ENCODE data around the gene EID2.

DNA sequence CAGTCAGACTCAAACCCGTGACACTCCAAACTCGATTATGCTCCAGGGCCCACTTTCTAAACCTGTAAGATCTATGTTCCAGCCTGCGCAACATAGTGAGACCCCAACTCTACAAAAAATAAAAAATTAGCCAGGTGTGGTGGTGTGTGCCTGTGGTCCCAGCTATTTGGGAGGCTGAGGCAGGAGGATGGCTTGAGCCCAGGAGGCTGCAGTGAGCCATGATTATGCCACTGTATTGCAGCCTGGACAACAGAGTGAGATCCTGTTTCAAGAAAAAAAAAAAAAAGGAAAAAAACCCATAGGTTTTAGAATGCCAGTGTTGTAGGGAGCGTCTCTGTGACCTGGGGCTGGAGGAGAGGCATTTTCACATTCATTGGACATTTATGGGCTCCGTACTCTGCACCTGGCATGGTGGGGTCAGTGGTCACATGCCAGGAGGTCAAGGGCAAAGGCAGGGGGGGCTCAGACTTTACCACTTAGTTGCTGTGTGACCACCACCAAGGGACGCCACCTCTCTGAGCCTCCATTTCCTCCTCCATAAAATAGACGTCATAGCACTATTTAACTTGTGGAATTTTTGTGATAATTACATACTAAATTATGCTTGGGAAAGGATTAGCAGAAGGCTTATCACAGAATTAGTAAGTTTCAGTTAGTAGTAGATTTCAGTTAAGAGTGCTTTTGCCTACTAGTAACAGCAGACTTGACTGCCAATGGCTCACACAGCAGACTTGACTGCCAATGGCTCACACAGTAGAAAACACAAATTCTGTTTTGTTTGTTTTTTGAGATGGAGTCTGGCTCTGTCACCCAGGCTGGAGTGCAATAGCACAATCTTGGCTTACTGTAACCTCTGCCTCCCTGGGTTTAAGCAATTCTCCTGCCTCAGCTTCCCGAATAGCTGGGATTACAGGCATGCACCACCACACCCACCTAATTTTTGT, 19.1 kb downstream of the EID2 start:
- TF ChIP-seq EZH2 (IDR thresholded peaks at IDR 0.05; ENCODE audit: borderline replicate concordance, low read length) (no peak), CTCF (conservative IDR thresholded peaks at IDR 0.05 in 1 of 2, IDR thresholded peaks at IDR 0.05 in 1 of 2; ENCODE audit: extremely low read depth in 1 of 2, insufficient read depth in 1 of 2, low read depth in 1 of 2, low read length in 2 of 2) (no peak)
